SK-N-SH (cell line): ENCODE measurements around the gene MPC2. TPM values are rescaled to one million over a fixed set of nuclear protein-coding genes. Genes with fewer than 3 reads are reported as not detected.

ENCODE experiments used
- CTCF ChIA-PET: fragments of 300-600, 350-600 bp; formaldehyde crosslinking; extraction: SDS; loops from one replicate; lab custom pipeline; 2021; lab: Yijun Ruan, JAX
- POLR2A ChIA-PET: fragments of 350-600 bp; sonication (Branson Sonifier 250); formaldehyde crosslinking; extraction: SDS; loops from one replicate; lab custom pipeline; 2020; ENCODE audit warnings: antibody characterized with exemption, inconsistent platforms; lab: Yijun Ruan, JAX
- DNase-seq: peaks from one replicate; pipeline ENCODE4 v3.0.0; 2012
- H2AFZ ChIP-seq: fragments of 200-600 bp; sonication (generic); 2 replicates; pipeline ENCODE4 v1.8.1; 2016; ENCODE audit warnings: antibody characterized with exemption, mild to moderate bottlenecking, low read depth
- H3F3A ChIP-seq: fragments of 200-600 bp; sonication (generic); replicated peaks from 2 replicates; pipeline ENCODE3; 2016; ENCODE audit warnings: antibody characterized with exemption, mild to moderate bottlenecking; ENCODE audit not compliant: insufficient read depth
- H3K27ac ChIP-seq, 2 experiments: fragments of 200-500 bp in 1 of 2; fragments of 200-600 bp in 1 of 2; sonication (Bioruptor generic) in 1 of 2; sonication (generic), shearing (Covaris generic) in 1 of 2; 2 replicates each; pipeline versions ENCODE4 v1.5.1 to v1.6.1; 2014 to 2016; ENCODE audit warnings: low read depth in 2 of 2, inconsistent platforms in 1 of 2, low read length in 1 of 2, mild to moderate bottlenecking in 1 of 2, mixed read lengths in 1 of 2
- H3K27me3 ChIP-seq: fragments of 200-600 bp; sonication (generic), shearing (Covaris generic); 2 replicates; pipeline ENCODE4 v1.6.1; 2016; ENCODE audit warnings: mixed run types; ENCODE audit not compliant: insufficient read depth
- H3K36me3 ChIP-seq, 2 experiments: fragments of 200-500 bp in 1 of 2; fragments of 200-600 bp in 1 of 2; sonication (Bioruptor generic) in 1 of 2; sonication (generic) in 1 of 2; replicated peaks in 1 of 2; 2 replicates each; pipeline versions ENCODE3 to v1.5.1; 2014 to 2016; ENCODE audit warnings: low read length in 1 of 2, mild to moderate bottlenecking in 1 of 2; ENCODE audit not compliant: insufficient read depth in 2 of 2, control insufficient read depth in 1 of 2
- H3K4me1 ChIP-seq, 2 experiments: fragments of 200-500 bp in 1 of 2; fragments of 200-600 bp in 1 of 2; sonication (Bioruptor generic) in 1 of 2; sonication (generic), shearing (Covaris generic) in 1 of 2; 2 replicates each; pipeline versions ENCODE4 v1.5.1 to v1.6.1; 2014 to 2016; ENCODE audit warnings: low read depth in 1 of 2, low read length in 1 of 2, mixed run types in 1 of 2; ENCODE audit not compliant: insufficient read depth in 2 of 2, control insufficient read depth in 1 of 2
- H3K4me2 ChIP-seq: fragments of 200-600 bp; sonication (generic), shearing (Covaris generic); 2 replicates; pipeline ENCODE4 v1.6.1; 2017; ENCODE audit warnings: mixed run types
- H3K4me3 ChIP-seq, 2 experiments: fragments of 200-500 bp in 1 of 2; fragments of 200-600 bp in 1 of 2; sonication (Bioruptor generic) in 1 of 2; sonication (generic), shearing (Covaris generic) in 1 of 2; 2 replicates each; pipeline versions ENCODE4 v1.5.1 to v1.8.1; 2014 to 2016; ENCODE audit warnings: low read depth in 2 of 2, inconsistent platforms in 1 of 2, low read length in 1 of 2, mild to moderate bottlenecking in 1 of 2, mixed read lengths in 1 of 2, moderate library complexity in 1 of 2
- H3K79me2 ChIP-seq: fragments of 200-600 bp; sonication (generic); 2 replicates; pipeline ENCODE4 v1.8.1; 2017; ENCODE audit warnings: mild to moderate bottlenecking; ENCODE audit not compliant: insufficient read depth
- H3K9ac ChIP-seq: fragments of 200-600 bp; sonication (generic); 2 replicates; pipeline ENCODE4 v1.6.1; 2017; ENCODE audit warnings: mixed run types
- H3K9me2 ChIP-seq: fragments of 200-600 bp; sonication (generic); 2 replicates; pipeline ENCODE4 v1.6.1; 2017; ENCODE audit warnings: mixed run types
- H3K9me3 ChIP-seq: fragments of 200-600 bp; sonication (generic); 2 replicates; pipeline ENCODE4 v1.6.1; 2017; ENCODE audit warnings: mixed run types, mild to moderate bottlenecking, moderate library complexity
- H4K20me1 ChIP-seq: fragments of 200-600 bp; sonication (generic); 2 replicates; pipeline ENCODE4 v1.6.1; 2017; ENCODE audit warnings: mild to moderate bottlenecking, mixed run types; ENCODE audit not compliant: insufficient read depth
- CHD2 ChIP-seq: fragments of 150-350 bp; IDR thresholded peaks from 2 replicates; pipeline ENCODE4 v1.6.1; 2018; ENCODE audit warnings: low read length; ENCODE audit not compliant: partially characterized antibody
- CTCF ChIP-seq: fragments of 200-600 bp; sonication (generic); IDR thresholded peaks from 2 replicates; pipeline ENCODE4 v1.6.1; 2017; ENCODE audit warnings: antibody characterized with exemption, mild to moderate bottlenecking, moderate library complexity
- ELF1 ChIP-seq: IDR thresholded peaks from 2 replicates; pipeline ENCODE4 v1.4.0; 2012
- FOSL2 ChIP-seq: IDR thresholded peaks from 2 replicates; pipeline ENCODE4 v1.4.0; 2012; ENCODE audit warnings: low read depth, mild to moderate bottlenecking, moderate library complexity, borderline replicate concordance
- FOXM1 ChIP-seq: IDR thresholded peaks from 2 replicates; pipeline ENCODE4 v1.4.0; 2012; ENCODE audit warnings: low read depth, mild to moderate bottlenecking
- GATA2 ChIP-seq: sonication (generic); formaldehyde crosslinking; IDR thresholded peaks from 2 replicates; pipeline ENCODE4 v1.5.0; 2020; ENCODE audit warnings: mild to moderate bottlenecking, missing genetic modification reagents
- MAX ChIP-seq: IDR thresholded peaks from 2 replicates; pipeline ENCODE4 v1.4.0; 2012; ENCODE audit warnings: low read depth
- MXI1 ChIP-seq: IDR thresholded peaks from 2 replicates; pipeline ENCODE4 v1.6.1; 2012; ENCODE audit warnings: mild to moderate bottlenecking, low read depth, low read length, improper control_type of control experiment
- POLR2AphosphoS5 ChIP-seq: IDR thresholded peaks from 2 replicates; pipeline ENCODE4 v1.6.1; 2012; ENCODE audit warnings: low read depth, low read length
- RAD21 ChIP-seq: IDR thresholded peaks from 2 replicates; pipeline ENCODE4 v1.6.1; 2012; ENCODE audit warnings: mild to moderate bottlenecking, low read length
- RCOR1 ChIP-seq: fragments of 150-350 bp; IDR thresholded peaks from 2 replicates; pipeline ENCODE4 v1.6.1; 2017; ENCODE audit warnings: antibody characterized with exemption, low read length
- RFX5 ChIP-seq: IDR thresholded peaks from 2 replicates; pipeline ENCODE4 v1.6.1; 2012; ENCODE audit warnings: mild to moderate bottlenecking, improper control_type of control experiment, low read length
- SIN3A ChIP-seq: IDR thresholded peaks from 2 replicates; pipeline ENCODE4 v1.6.1; 2012; ENCODE audit warnings: low read depth, mild to moderate bottlenecking, low read length, moderate library complexity, borderline replicate concordance
- SMC3 ChIP-seq: IDR thresholded peaks from 2 replicates; pipeline ENCODE4 v1.6.1; 2012; ENCODE audit warnings: low read depth, low read length, improper control_type of control experiment
- TEAD4 ChIP-seq: IDR thresholded peaks from 2 replicates; pipeline ENCODE4 v1.4.0; 2012; ENCODE audit warnings: mild to moderate bottlenecking, borderline replicate concordance; ENCODE audit not compliant: insufficient read depth
- USF1 ChIP-seq: IDR thresholded peaks from 2 replicates; pipeline ENCODE4 v1.4.0; 2012; ENCODE audit warnings: low read depth, borderline replicate concordance
- USF2 ChIP-seq: fragments of 150-350 bp; IDR thresholded peaks from 2 replicates; pipeline ENCODE4 v1.6.1; 2017; ENCODE audit warnings: antibody characterized with exemption, low read length, low read depth, borderline replicate concordance
- ZBTB33 ChIP-seq: IDR thresholded peaks from 2 replicates; pipeline ENCODE4 v1.4.0; 2012; ENCODE audit warnings: low read depth, borderline replicate concordance
- WGBS: methylation state at CpG from one replicate; pipeline ENCODE4 v1.1.6; 2017; ENCODE audit warnings: low lambda C conversion rate; 5-methylcytosine and 5-hydroxymethylcytosine counted together
- polyA plus RNA-seq, 3 experiments: library from polyadenylated mRNA; depleted of rRNA; stranded (reverse); fragments of >200 nt; gene quantifications; 2 replicates each; pipeline ENCODE4 v1.2.3, GENCODE V29; 2012

Gene MPC2
- polyA plus RNA-seq, 1 of the 3 experiments (the other 2 are of a cell fraction): 15.9 TPM

- TF ChIP-seq USF2: no peak
- no peak for TF ChIP-seq RFX5
- no peak for TF ChIP-seq SMC3
- TF ChIP-seq, all 33 proteins: peak for 0
Observed at GRCh38 chr1:167949785-167950184, 12.9 kb upstream of the MPC2 start (continued).

- DNase-seq: no peak
- no peak overlapping the region for H3K9ac ChIP-seq
- peaks cover 96% of the 10 kb centered on the region for H3K79me2 ChIP-seq
- H3K4me2 ChIP-seq: no peak overlapping the region
- H3K9me3 ChIP-seq: no peaks in the 10 kb centered on the region
- no peaks in the 10 kb centered on the region for H3K27me3 ChIP-seq
- peaks cover 0 to 9% of the 10 kb centered on the region in 2 experiments; a peak in 2 of 4 replicates for H3K4me1 ChIP-seq
- 94% methylated on average over 2 of the region's 2 CpGs for WGBS
- no peaks in the 10 kb centered on the region for H3K9me2 ChIP-seq
- ChIA-PET CTCF (no interaction called here), POLR2A (no interaction called here)
- TF ChIP-seq RAD21 (no peak), SMC3 (no peak), CTCF (no peak), ELF1 (no peak), ZBTB33 (no peak), TEAD4 (no peak), MXI1 (no peak), MAX (no peak), SIN3A (no peak), RCOR1 (no peak), FOXM1 (no peak), POLR2AphosphoS5 (no peak), USF1 (no peak), RFX5 (no peak), CHD2 (no peak), FOSL2 (no peak), GATA2 (CRISPR knock-in tag) (no peak)
- H3K27ac ChIP-seq: no peak overlapping the region
- H4K20me1 ChIP-seq: peaks cover 64% of the 10 kb centered on the region
- no peak overlapping the region for H2AFZ ChIP-seq
- peaks cover 7% of the 10 kb centered on the region for H3F3A ChIP-seq
- peaks cover 3 to 21% of the 10 kb centered on the region in 2 experiments for H3K36me3 ChIP-seq
- no peak overlapping the region for H3K4me3 ChIP-seq
Observed at GRCh38 chr1:167947733-167948132, 10.9 kb upstream of the MPC2 start.
